ENCODE results near the gene THAP12. TPM values are rescaled to one million over a fixed set of nuclear protein-coding genes. Genes with fewer than 3 reads are reported as not detected.

The THAP12 gene, protein sequence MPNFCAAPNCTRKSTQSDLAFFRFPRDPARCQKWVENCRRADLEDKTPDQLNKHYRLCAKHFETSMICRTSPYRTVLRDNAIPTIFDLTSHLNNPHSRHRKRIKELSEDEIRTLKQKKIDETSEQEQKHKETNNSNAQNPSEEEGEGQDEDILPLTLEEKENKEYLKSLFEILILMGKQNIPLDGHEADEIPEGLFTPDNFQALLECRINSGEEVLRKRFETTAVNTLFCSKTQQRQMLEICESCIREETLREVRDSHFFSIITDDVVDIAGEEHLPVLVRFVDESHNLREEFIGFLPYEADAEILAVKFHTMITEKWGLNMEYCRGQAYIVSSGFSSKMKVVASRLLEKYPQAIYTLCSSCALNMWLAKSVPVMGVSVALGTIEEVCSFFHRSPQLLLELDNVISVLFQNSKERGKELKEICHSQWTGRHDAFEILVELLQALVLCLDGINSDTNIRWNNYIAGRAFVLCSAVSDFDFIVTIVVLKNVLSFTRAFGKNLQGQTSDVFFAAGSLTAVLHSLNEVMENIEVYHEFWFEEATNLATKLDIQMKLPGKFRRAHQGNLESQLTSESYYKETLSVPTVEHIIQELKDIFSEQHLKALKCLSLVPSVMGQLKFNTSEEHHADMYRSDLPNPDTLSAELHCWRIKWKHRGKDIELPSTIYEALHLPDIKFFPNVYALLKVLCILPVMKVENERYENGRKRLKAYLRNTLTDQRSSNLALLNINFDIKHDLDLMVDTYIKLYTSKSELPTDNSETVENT
- total RNA-seq (ENCODE audit: unreplicated experiment), result 32.2 TPM
- long read RNA-seq, result 0 reads

DNA sequence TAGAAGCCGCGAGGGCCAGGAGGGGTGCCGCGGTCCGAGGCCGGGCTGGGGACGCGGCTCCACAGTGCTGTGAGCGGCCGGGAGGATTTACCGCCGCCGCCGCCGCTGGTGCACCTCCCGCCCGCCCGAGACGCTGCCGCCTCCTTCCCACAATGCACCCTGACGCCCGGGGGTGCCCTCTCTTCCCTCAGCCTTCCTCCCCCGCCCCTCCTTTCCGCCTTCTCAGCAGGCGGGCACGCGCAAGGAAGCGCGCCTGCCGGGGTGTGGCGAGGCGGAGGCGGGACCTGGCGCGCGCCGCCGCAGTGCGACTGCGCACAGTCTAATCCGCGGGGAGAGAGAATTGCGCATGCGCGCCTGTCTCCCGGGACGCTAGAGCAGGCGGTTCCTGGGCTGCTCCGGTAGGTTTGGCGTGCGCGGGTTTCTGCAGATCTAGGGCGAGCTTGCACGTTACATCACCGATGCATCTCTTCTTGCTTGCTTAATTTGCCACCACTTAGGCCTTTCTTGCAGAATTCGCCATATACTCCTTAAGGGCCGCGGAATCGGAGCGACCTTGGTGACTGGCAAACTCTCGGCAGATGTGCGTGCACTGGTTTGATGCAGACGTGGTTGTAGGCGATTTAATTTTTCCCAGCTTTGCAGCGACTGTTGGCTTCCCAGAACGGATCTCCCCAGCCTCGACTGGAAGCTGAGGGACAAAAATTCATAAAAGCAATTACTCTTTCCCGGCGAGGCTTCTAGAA lies at the start of gene THAP12, which contains the start of gene GVQW3:
THAP12 (minus strand) TSS at position 156 of the 743 bp plus-strand sequence. CDS start 296 bp downstream, outside the sequence.
GVQW3 (plus strand) TSS at position 347 of the 743 bp plus-strand sequence. CDS start 506 bp downstream, outside the sequence.
- peak; percentile 98 for DNase-seq
- peaks cover 16% of the 10 kb centered on the region for H3K4me1 Mint-ChIP-seq (ENCODE audit: low read depth, unreplicated experiment)
- peak within 1 kb of the TSS; percentile 90 for H3K27ac Mint-ChIP-seq (ENCODE audit: unreplicated experiment)
- H3K36me3 Mint-ChIP-seq (ENCODE audit: unreplicated experiment), result peaks cover 4% of the 10 kb centered on the region
- peaks cover 8% of the 10 kb centered on the region for H3K27me3 Mint-ChIP-seq (ENCODE audit: unreplicated experiment)
- no peak for TF ChIP-seq CTCF (IDR thresholded peaks at IDR 0.05; ENCODE audit: partially characterized antibody, unreplicated experiment)
- peak within 1 kb of the TSS; percentile 96 for H3K4me3 Mint-ChIP-seq (ENCODE audit: unreplicated experiment)
- peaks cover 11% of the 10 kb centered on the region for H3K9me3 Mint-ChIP-seq (ENCODE audit: unreplicated experiment)

- Mint-ChIP-seq H3K4me3 (ENCODE audit: unreplicated experiment) (no peak overlapping the region), H3K27ac (ENCODE audit: unreplicated experiment) (no peak overlapping the region), H3K9me3 (ENCODE audit: unreplicated experiment) (no peaks in the 10 kb centered on the region), H3K36me3 (ENCODE audit: unreplicated experiment) (no peaks in the 10 kb centered on the region), H3K4me1 (ENCODE audit: low read depth, unreplicated experiment) (no peaks in the 10 kb centered on the region), H3K27me3 (ENCODE audit: unreplicated experiment) (no peaks in the 10 kb centered on the region)
- no peak for TF ChIP-seq CTCF (IDR thresholded peaks at IDR 0.05; ENCODE audit: partially characterized antibody, unreplicated experiment)
- DNase-seq, result no peak
Observed at GRCh38 chr11:76426660-76427059, 45.7 kb upstream of the THAP12 start.

GRCh38 chr11:76424891-76425290 lies 44.0 kb upstream of the THAP12 start:
- no peak for TF ChIP-seq CTCF (IDR thresholded peaks at IDR 0.05; ENCODE audit: partially characterized antibody, unreplicated experiment)
- Mint-ChIP-seq H3K4me3 (ENCODE audit: unreplicated experiment) (no peak overlapping the region), H3K9me3 (ENCODE audit: unreplicated experiment) (no peaks in the 10 kb centered on the region), H3K27ac (ENCODE audit: unreplicated experiment) (no peak overlapping the region), H3K27me3 (ENCODE audit: unreplicated experiment) (no peaks in the 10 kb centered on the region), H3K36me3 (ENCODE audit: unreplicated experiment) (no peaks in the 10 kb centered on the region), H3K4me1 (ENCODE audit: low read depth, unreplicated experiment) (no peaks in the 10 kb centered on the region)
- DNase-seq, result no peak

DNA sequence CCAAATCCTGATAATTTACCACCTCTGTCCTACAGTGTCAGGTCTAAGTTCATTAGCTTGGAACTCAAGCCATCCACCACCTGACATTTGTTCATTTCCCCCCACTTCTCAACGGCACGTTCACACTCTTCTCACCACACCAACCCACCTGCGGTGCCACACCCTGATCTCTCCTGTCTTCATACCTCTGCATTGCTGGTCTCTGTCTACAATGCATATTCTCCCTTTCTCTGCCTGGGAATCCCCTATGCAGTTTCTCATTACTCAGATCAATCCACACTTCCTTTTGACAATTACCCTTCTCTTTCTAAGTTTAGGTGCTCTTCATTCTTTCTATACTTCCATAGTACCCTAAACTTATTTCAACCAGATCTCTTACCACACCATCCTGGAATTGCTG lies 43.4 kb upstream of the THAP12 start:
- no peaks in the 10 kb centered on the region for H3K9me3 Mint-ChIP-seq (ENCODE audit: unreplicated experiment)
- H3K27ac Mint-ChIP-seq (ENCODE audit: unreplicated experiment), result no peak overlapping the region
- DNase-seq, result no peak
- no peak overlapping the region for H3K4me3 Mint-ChIP-seq (ENCODE audit: unreplicated experiment)
- no peak for TF ChIP-seq CTCF (IDR thresholded peaks at IDR 0.05; ENCODE audit: partially characterized antibody, unreplicated experiment)
- no peaks in the 10 kb centered on the region for H3K36me3 Mint-ChIP-seq (ENCODE audit: unreplicated experiment)
- no peaks in the 10 kb centered on the region for H3K4me1 Mint-ChIP-seq (ENCODE audit: low read depth, unreplicated experiment)
- H3K27me3 Mint-ChIP-seq (ENCODE audit: unreplicated experiment), result no peaks in the 10 kb centered on the region

All from glutamatergic neuron (in vitro differentiated cells).